HEK293 (cell line): ENCODE results near the gene RAB9A.

Experiments
- ATF2 ChIP-seq: fragments of 450-650 bp; formaldehyde crosslinking; IDR thresholded peaks from 2 replicates; pipeline ENCODE4 v1.5.1; 2016; ENCODE audit warnings: missing biosample characterization, missing genetic modification characterization, low read depth
- MYNN ChIP-seq: fragments of 450-650 bp; formaldehyde crosslinking; IDR thresholded peaks from 2 replicates; pipeline ENCODE4 v1.5.1; 2016; ENCODE audit warnings: missing biosample characterization, missing genetic modification characterization, borderline replicate concordance
- OSR2 ChIP-seq: fragments of 450-650 bp; formaldehyde crosslinking; IDR thresholded peaks from 2 replicates; pipeline ENCODE4 v1.5.1; 2016; ENCODE audit warnings: missing biosample characterization, missing genetic modification characterization
- PATZ1 ChIP-seq: fragments of 450-650 bp; formaldehyde crosslinking; IDR thresholded peaks from 2 replicates; pipeline ENCODE4 v1.5.1; 2016; ENCODE audit warnings: missing biosample characterization, missing genetic modification characterization
- PRDM1 ChIP-seq: fragments of 450-650 bp; formaldehyde crosslinking; IDR thresholded peaks from 2 replicates; pipeline ENCODE4; 2016; ENCODE audit warnings: missing biosample characterization, missing genetic modification characterization
- SALL2 ChIP-seq: fragments of 450-650 bp; formaldehyde crosslinking; IDR thresholded peaks from 2 replicates; pipeline ENCODE4 v1.5.0; 2017; ENCODE audit warnings: missing biosample characterization, mild to moderate bottlenecking, missing genetic modification characterization, borderline replicate concordance
- SP2 ChIP-seq: fragments of 450-650 bp; formaldehyde crosslinking; IDR thresholded peaks from 2 replicates; pipeline ENCODE4 v1.5.1; 2016; ENCODE audit warnings: missing biosample characterization, missing genetic modification characterization
- TRIM28 ChIP-seq: IDR thresholded peaks from 2 replicates; pipeline ENCODE4 v1.6.1; 2011; ENCODE audit warnings: low read length, control low read depth, borderline replicate concordance
- TSHZ1 ChIP-seq: fragments of 450-650 bp; formaldehyde crosslinking; IDR thresholded peaks from 2 replicates; pipeline ENCODE4 v1.5.1; 2016; ENCODE audit warnings: missing biosample characterization, missing genetic modification characterization, borderline replicate concordance
- ZFP37 ChIP-seq: fragments of 450-650 bp; formaldehyde crosslinking; IDR thresholded peaks from 2 replicates; pipeline ENCODE4 v1.5.1; 2016; ENCODE audit warnings: missing biosample characterization, missing genetic modification characterization
- ZFP69B ChIP-seq: fragments of 450-650 bp; formaldehyde crosslinking; IDR thresholded peaks from 2 replicates; pipeline ENCODE4 v1.5.1; 2016; ENCODE audit warnings: missing biosample characterization, missing genetic modification characterization
- ZNF114 ChIP-seq: fragments of 450-650 bp; formaldehyde crosslinking; IDR thresholded peaks from 2 replicates; pipeline ENCODE4 v1.5.0; 2017; ENCODE audit warnings: missing biosample characterization, missing genetic modification characterization
- ZNF121 ChIP-seq: fragments of 450-650 bp; formaldehyde crosslinking; IDR thresholded peaks from 2 replicates; pipeline ENCODE4 v1.5.1; 2016; ENCODE audit warnings: missing biosample characterization, missing genetic modification characterization
- ZNF16 ChIP-seq: fragments of 450-650 bp; formaldehyde crosslinking; IDR thresholded peaks from 2 replicates; pipeline ENCODE4 v1.5.1; 2016; ENCODE audit warnings: low read depth, missing biosample characterization, missing genetic modification characterization
- ZNF221 ChIP-seq: fragments of 450-650 bp; formaldehyde crosslinking; IDR thresholded peaks from 2 replicates; pipeline ENCODE4 v1.5.1; 2017; ENCODE audit warnings: missing biosample characterization, missing genetic modification characterization, borderline replicate concordance
- ZNF223 ChIP-seq: fragments of 450-650 bp; formaldehyde crosslinking; IDR thresholded peaks from 2 replicates; pipeline ENCODE4 v1.5.1; 2016; ENCODE audit warnings: missing biosample characterization, missing genetic modification characterization
- ZNF239 ChIP-seq: fragments of 450-650 bp; formaldehyde crosslinking; IDR thresholded peaks from 2 replicates; pipeline ENCODE4 v1.5.1; 2016; ENCODE audit warnings: missing biosample characterization, missing genetic modification characterization
- ZNF24 ChIP-seq: fragments of 450-650 bp; formaldehyde crosslinking; IDR thresholded peaks from 2 replicates; pipeline ENCODE4 v1.5.1; 2016; ENCODE audit warnings: missing biosample characterization, missing genetic modification characterization
- ZNF311 ChIP-seq: fragments of 450-650 bp; formaldehyde crosslinking; IDR thresholded peaks from 2 replicates; pipeline ENCODE4 v1.5.1; 2017; ENCODE audit warnings: missing biosample characterization, missing genetic modification characterization, borderline replicate concordance
- ZNF350 ChIP-seq: fragments of 450-650 bp; formaldehyde crosslinking; IDR thresholded peaks from 2 replicates; pipeline ENCODE4 v1.5.0; 2017; ENCODE audit warnings: missing biosample characterization, mild to moderate bottlenecking, missing genetic modification characterization
- ZNF366 ChIP-seq: fragments of 450-650 bp; formaldehyde crosslinking; conservative IDR thresholded peaks from 2 replicates; pipeline ENCODE4 v1.5.1; 2016; ENCODE audit warnings: missing biosample characterization, missing genetic modification characterization
- ZNF37A ChIP-seq: fragments of 450-650 bp; IDR thresholded peaks from 2 replicates; pipeline ENCODE4 v1.5.1; 2018; ENCODE audit warnings: missing biosample characterization, missing genetic modification characterization
- ZNF404 ChIP-seq: fragments of 450-650 bp; formaldehyde crosslinking; IDR thresholded peaks from 2 replicates; pipeline ENCODE4 v1.5.1; 2017; ENCODE audit warnings: missing biosample characterization, missing genetic modification characterization
- ZNF433 ChIP-seq: fragments of 450-650 bp; formaldehyde crosslinking; IDR thresholded peaks from 2 replicates; pipeline ENCODE4 v1.5.1; 2016; ENCODE audit warnings: missing biosample characterization, missing genetic modification characterization, low read depth
- ZNF449 ChIP-seq: fragments of 450-650 bp; formaldehyde crosslinking; IDR thresholded peaks from 2 replicates; pipeline ENCODE4 v1.5.1; 2017; ENCODE audit warnings: missing biosample characterization, mild to moderate bottlenecking, missing genetic modification characterization, moderate library complexity
- ZNF558 ChIP-seq: fragments of 450-650 bp; formaldehyde crosslinking; IDR thresholded peaks from 2 replicates; pipeline ENCODE4 v1.5.1; 2016; ENCODE audit warnings: missing biosample characterization, missing genetic modification characterization
- ZNF580 ChIP-seq: fragments of 450-650 bp; formaldehyde crosslinking; IDR thresholded peaks from 2 replicates; pipeline ENCODE4 v1.5.1; 2016; ENCODE audit warnings: missing biosample characterization, missing genetic modification characterization
- ZNF623 ChIP-seq: fragments of 450-650 bp; formaldehyde crosslinking; IDR thresholded peaks from 2 replicates; pipeline ENCODE4 v1.5.1; 2016; ENCODE audit warnings: missing biosample characterization, missing genetic modification characterization
- ZNF654 ChIP-seq: fragments of 450-650 bp; formaldehyde crosslinking; IDR thresholded peaks from 2 replicates; pipeline ENCODE4 v1.5.1; 2016; ENCODE audit warnings: low read depth, missing biosample characterization, missing genetic modification characterization
- ZNF704 ChIP-seq: fragments of 450-650 bp; formaldehyde crosslinking; IDR thresholded peaks from 2 replicates; pipeline ENCODE4 v1.5.1; 2016; ENCODE audit warnings: missing biosample characterization, missing genetic modification characterization
- ZSCAN16 ChIP-seq: fragments of 450-650 bp; formaldehyde crosslinking; IDR thresholded peaks from 2 replicates; pipeline ENCODE4 v1.5.1; 2016; ENCODE audit warnings: missing biosample characterization, missing genetic modification characterization

Gene RAB9A

GRCh38 chrX:13652850-13653693 is 35.9 kb upstream of the RAB9A start, which contains the start of gene TCEANC (continued):
- TF ChIP-seq ZNF311 (tag by site-specific recombination), result no peak
- TF ChIP-seq OSR2 (tag by site-specific recombination), result peak; percentile 41; the same call in 1 of the 2 replicates
- TF ChIP-seq ZNF433 (tag by site-specific recombination), result no peak
- no peak for TF ChIP-seq ZNF16 (tag by site-specific recombination)
- TF ChIP-seq ZNF121 (tag by site-specific recombination), result no peak
- TF ChIP-seq SP2 (tag by site-specific recombination), result peak; percentile 96
- TF ChIP-seq ZNF223, result no peak
- TF ChIP-seq ZFP69B (tag by site-specific recombination), result peak; percentile 57; the same call in 1 of the 2 replicates
- no peak for TF ChIP-seq ZNF654
- TF ChIP-seq ZNF580, result peak; percentile 91
- TF ChIP-seq ZNF24, result no peak
- no peak; the same call in 1 of the 2 replicates for TF ChIP-seq ZNF623 (tag by site-specific recombination)
- peak; percentile 87 for TF ChIP-seq PRDM1
- TF ChIP-seq ZNF239 (tag by site-specific recombination), result no peak
- no peak for TF ChIP-seq TRIM28
- TF ChIP-seq ZNF114 (tag by site-specific recombination), result no peak
- TF ChIP-seq ZNF37A (tag by site-specific recombination), result no peak
- TF ChIP-seq MYNN (tag by site-specific recombination), result no peak
- no peak for TF ChIP-seq ZNF350
- no peak for TF ChIP-seq TSHZ1 (tag by site-specific recombination)
- TF ChIP-seq ZNF404 (tag by site-specific recombination), result no peak
- TF ChIP-seq SALL2 (tag by site-specific recombination), result no peak
- peak; percentile 95 for TF ChIP-seq ZNF449 (tag by site-specific recombination)
- TF ChIP-seq ZNF558 (tag by site-specific recombination), result no peak
- TF ChIP-seq ZSCAN16, result no peak
- TF ChIP-seq ZNF221 (tag by site-specific recombination), result no peak
- TF ChIP-seq ZFP37 (tag by site-specific recombination), result 0 out of 2 replicates have a peak, but pooled peaks have one; percentile 49
- TF ChIP-seq ATF2 (tag by site-specific recombination), result no peak; the same call in 1 of the 2 replicates
- TF ChIP-seq ZNF704, result no peak
- peak; percentile 96 for TF ChIP-seq PATZ1
- no peak for TF ChIP-seq ZNF366 (tag by site-specific recombination)
